GM06990 (cell line): Measurements from ENCODE around the gene TECPR2.

Source experiments
- DNase-seq: peaks from one replicate; pipeline ENCODE4 v3.0.0-alpha.2; 2011; ENCODE audit not compliant: insufficient read length; ENCODE audit errors: extremely low read depth
- H3K27me3 ChIP-seq: replicated peaks from 2 replicates; pipeline ENCODE4 v1.6.0; 2011; ENCODE audit warnings: low read length; ENCODE audit not compliant: control insufficient read depth, insufficient read depth
- H3K36me3 ChIP-seq: 2 replicates; pipeline ENCODE4 v1.5.1; 2011; ENCODE audit warnings: low read length; ENCODE audit not compliant: control insufficient read depth, insufficient read depth
- H3K4me3 ChIP-seq: replicated peaks from 2 replicates; pipeline ENCODE4 v1.5.1; 2011; ENCODE audit warnings: low read depth, mild to moderate bottlenecking, control low read depth, low read length
- CTCF ChIP-seq: IDR thresholded peaks from 2 replicates; pipeline ENCODE4 v1.5.1; 2011; ENCODE audit warnings: low read length, control low read depth, mild to moderate bottlenecking, inconsistent platforms; ENCODE audit not compliant: insufficient read depth, poor library complexity, severe bottlenecking

TECPR2 gene

GRCh38 chr14:102390064-102390855 is 27.5 kb downstream of the TECPR2 start:
- Histone ChIP-seq H3K36me3 (no peaks in the 10 kb centered on the region), H3K27me3 (no peaks in the 10 kb centered on the region)
- TF ChIP-seq CTCF = no peak

GRCh38 chr14:102392506-102392905 is 29.8 kb downstream of the TECPR2 start:
- Histone ChIP-seq H3K27me3 (no peaks in the 10 kb centered on the region), H3K4me3 (no peak overlapping the region), H3K36me3 (no peaks in the 10 kb centered on the region)
- no peak for DNase-seq
- TF ChIP-seq CTCF = no peak

More at GRCh38 chr14:102390064-102390855, 27.5 kb downstream of the TECPR2 start:
- H3K4me3 ChIP-seq = no peak overlapping the region
- no peak for DNase-seq

- TF ChIP-seq CTCF = no peak
Observed at GRCh38 chr14:102394717-102395375, 32.1 kb downstream of the TECPR2 start.

GRCh38 chr14:102396521-102396920 is 33.8 kb downstream of the TECPR2 start:
- H3K36me3 ChIP-seq = no peaks in the 10 kb centered on the region
- no peak overlapping the region for H3K4me3 ChIP-seq
- DNase-seq = no peak
- TF ChIP-seq CTCF = no peak
- no peaks in the 10 kb centered on the region for H3K27me3 ChIP-seq

More at GRCh38 chr14:102394717-102395375, 32.1 kb downstream of the TECPR2 start:
- Histone ChIP-seq H3K36me3 (no peaks in the 10 kb centered on the region), H3K4me3 (no peak overlapping the region), H3K27me3 (no peaks in the 10 kb centered on the region)
- DNase-seq = no peak

GRCh38 chr14:102403028-102403427 is 40.3 kb downstream of the TECPR2 start:
- no peaks in the 10 kb centered on the region for H3K27me3 ChIP-seq
- no peak overlapping the region for H3K4me3 ChIP-seq
- TF ChIP-seq CTCF = no peak
- no peak for DNase-seq
- no peaks in the 10 kb centered on the region for H3K36me3 ChIP-seq
